GM12801 (cell line): ENCODE measurements around the gene SPPL3.

Source experiments
- CTCF ChIP-seq: IDR thresholded peaks from one replicate; pipeline ENCODE4 v1.5.1; 2011; ENCODE audit warnings: control low read depth; ENCODE audit not compliant: insufficient read length; ENCODE audit errors: extremely low read depth

The SPPL3 gene

GRCh38 chr12:120744922-120745493, 159.2 kb downstream of the SPPL3 start:
- no peak for TF ChIP-seq CTCF

- no peak for TF ChIP-seq CTCF
These were observed 162.4 kb downstream of the SPPL3 start for GRCh38 chr12:120741476-120742421.

GRCh38 chr12:120740871-120741270, 163.3 kb downstream of the SPPL3 start:
- no peak for TF ChIP-seq CTCF

- no peak for TF ChIP-seq CTCF
These were observed 164.1 kb downstream of the SPPL3 start for GRCh38 chr12:120739821-120740613.

- TF ChIP-seq CTCF = no peak
These were observed 165.0 kb downstream of the SPPL3 start for GRCh38 chr12:120739031-120739762.

GRCh38 chr12:120738252-120739030, 165.7 kb downstream of the SPPL3 start:
- no peak for TF ChIP-seq CTCF
